Effector memory CD4-positive, alpha-beta T cell (primary cell): Measurements from ENCODE around the gene RALGPS1.

Experiments used
- DNase-seq, 3 donors: peaks; one replicate each; pipeline ENCODE4 v3.0.0-alpha.2; 2020
- H3K27ac ChIP-seq: 2 replicates; pipeline ENCODE4 v1.7.0; 2013; ENCODE audit warnings: mild to moderate bottlenecking, low read length, moderate library complexity; ENCODE audit not compliant: insufficient read depth, poor library complexity, severe bottlenecking
- H3K27me3 ChIP-seq: replicated peaks from 2 replicates; pipeline ENCODE4 v1.7.0; 2013; ENCODE audit warnings: mild to moderate bottlenecking, low read length; ENCODE audit not compliant: insufficient read depth, control insufficient read depth, poor library complexity, severe bottlenecking
- H3K36me3 ChIP-seq: 2 replicates; pipeline ENCODE4 v1.7.0; 2013; ENCODE audit warnings: mild to moderate bottlenecking, low read length, moderate library complexity; ENCODE audit not compliant: control insufficient read depth, insufficient read depth
- H3K4me1 ChIP-seq: 2 replicates; pipeline ENCODE4 v1.7.0; 2013; ENCODE audit warnings: low read length, mild to moderate bottlenecking; ENCODE audit not compliant: control insufficient read depth, insufficient read depth, poor library complexity, severe bottlenecking
- H3K4me3 ChIP-seq: 2 replicates; pipeline ENCODE4 v1.7.0; 2013; ENCODE audit warnings: low read length, low read depth, mild to moderate bottlenecking; ENCODE audit not compliant: insufficient read depth, poor library complexity, severe bottlenecking
- H3K9me3 ChIP-seq: 2 replicates; pipeline ENCODE4 v1.7.0; 2013; ENCODE audit warnings: mild to moderate bottlenecking, low read length, moderate library complexity; ENCODE audit not compliant: control insufficient read depth

The RALGPS1 gene

GRCh38 chr9:127131871-127132270 is 217.3 kb downstream of the RALGPS1 start:
- Histone ChIP-seq H3K27ac (no peak overlapping the region), H3K4me1 (no peaks in the 10 kb centered on the region), H3K9me3 (no peaks in the 10 kb centered on the region), H3K4me3 (no peak overlapping the region), H3K36me3 (no peaks in the 10 kb centered on the region), H3K27me3 (no peaks in the 10 kb centered on the region)
- DNase-seq, result no peak

GRCh38 chr9:127132375-127132774 is 217.8 kb downstream of the RALGPS1 start:
- Histone ChIP-seq H3K4me1 (no peaks in the 10 kb centered on the region), H3K9me3 (no peaks in the 10 kb centered on the region), H3K4me3 (no peak overlapping the region), H3K36me3 (no peaks in the 10 kb centered on the region), H3K27me3 (no peaks in the 10 kb centered on the region), H3K27ac (no peak overlapping the region)
- DNase-seq, result no peak

- Histone ChIP-seq H3K4me3 (no peak overlapping the region), H3K36me3 (no peaks in the 10 kb centered on the region), H3K9me3 (no peaks in the 10 kb centered on the region), H3K27me3 (no peaks in the 10 kb centered on the region), H3K4me1 (no peaks in the 10 kb centered on the region), H3K27ac (no peak overlapping the region)
- no peak for DNase-seq
Observed at GRCh38 chr9:127132921-127133647, 218.5 kb downstream of the RALGPS1 start.

GRCh38 chr9:127133739-127134167 is 219.2 kb downstream of the RALGPS1 start:
- DNase-seq, result no peak
- H3K9me3 ChIP-seq, result no peaks in the 10 kb centered on the region
- H3K36me3 ChIP-seq, result no peaks in the 10 kb centered on the region
- no peaks in the 10 kb centered on the region for H3K4me1 ChIP-seq
- no peak overlapping the region for H3K4me3 ChIP-seq
- H3K27me3 ChIP-seq, result no peaks in the 10 kb centered on the region
- H3K27ac ChIP-seq, result no peak overlapping the region

- Histone ChIP-seq H3K4me1 (no peaks in the 10 kb centered on the region), H3K36me3 (no peaks in the 10 kb centered on the region)
Observed at GRCh38 chr9:127135056-127135745, 220.6 kb downstream of the RALGPS1 start.

GRCh38 chr9:127136081-127136879 is 221.7 kb downstream of the RALGPS1 start:
- no peak for DNase-seq
- H3K27ac ChIP-seq, result no peak overlapping the region
- no peaks in the 10 kb centered on the region for H3K36me3 ChIP-seq
- no peaks in the 10 kb centered on the region for H3K27me3 ChIP-seq
- no peak overlapping the region for H3K4me3 ChIP-seq
- H3K4me1 ChIP-seq, result no peaks in the 10 kb centered on the region
- no peaks in the 10 kb centered on the region for H3K9me3 ChIP-seq

More at GRCh38 chr9:127135056-127135745, 220.6 kb downstream of the RALGPS1 start:
- no peak overlapping the region for H3K27ac ChIP-seq
- H3K9me3 ChIP-seq, result no peaks in the 10 kb centered on the region
- no peaks in the 10 kb centered on the region for H3K27me3 ChIP-seq
- H3K4me3 ChIP-seq, result no peak overlapping the region
- no peak for DNase-seq

- no peaks in the 10 kb centered on the region for H3K9me3 ChIP-seq
- no peaks in the 10 kb centered on the region for H3K36me3 ChIP-seq
- no peak overlapping the region for H3K4me3 ChIP-seq
- no peak overlapping the region for H3K27ac ChIP-seq
- DNase-seq, result no peak
- no peaks in the 10 kb centered on the region for H3K4me1 ChIP-seq
- no peaks in the 10 kb centered on the region for H3K27me3 ChIP-seq
Observed at GRCh38 chr9:127136880-127137639, 222.5 kb downstream of the RALGPS1 start.

GRCh38 chr9:127137640-127138360 is 223.2 kb downstream of the RALGPS1 start:
- no peak for DNase-seq
- Histone ChIP-seq H3K9me3 (no peaks in the 10 kb centered on the region), H3K27ac (no peak overlapping the region), H3K27me3 (no peaks in the 10 kb centered on the region), H3K36me3 (no peaks in the 10 kb centered on the region), H3K4me1 (no peaks in the 10 kb centered on the region), H3K4me3 (no peak overlapping the region)

GRCh38 chr9:127138444-127138843 is 223.9 kb downstream of the RALGPS1 start:
- no peak for DNase-seq
- H3K27ac ChIP-seq, result no peak overlapping the region
- no peak overlapping the region for H3K4me3 ChIP-seq
- no peaks in the 10 kb centered on the region for H3K36me3 ChIP-seq
- H3K9me3 ChIP-seq, result no peaks in the 10 kb centered on the region
- H3K27me3 ChIP-seq, result no peaks in the 10 kb centered on the region
- no peaks in the 10 kb centered on the region for H3K4me1 ChIP-seq
